OCI-LY3 (cell line): ENCODE measurements around the gene VPS26B.

Experiments
- H2AFZ ChIP-seq: fragments of 200-600, 300-600 bp; shearing (Covaris generic); 2 replicates; pipeline ENCODE4 v1.6.0; 2014; ENCODE audit warnings: antibody characterized with exemption, low read depth, low read length
- H3K27ac ChIP-seq: fragments of 200-600, 300-600 bp; sonication (generic); 2 replicates; pipeline ENCODE4 v1.5.1; 2014; ENCODE audit warnings: mild to moderate bottlenecking, low read length, moderate library complexity, mixed read lengths
- H3K27me3 ChIP-seq: fragments of 200-600, 300-600 bp; sonication (generic); 2 replicates; pipeline ENCODE4 v1.6.1; 2014; ENCODE audit warnings: low read depth, low read length, mixed read lengths
- H3K36me3 ChIP-seq: fragments of 200-600, 300-600 bp; sonication (generic); replicated peaks from 2 replicates; pipeline ENCODE3; 2014; ENCODE audit warnings: low read depth, low read length, mixed read lengths
- H3K4me1 ChIP-seq: fragments of 300-600, 200-600 bp; sonication (generic); 2 replicates; pipeline ENCODE4 v1.6.1; 2014; ENCODE audit warnings: low read length, mixed read lengths
- H3K4me2 ChIP-seq: fragments of 200-600, 300-600 bp; sonication (generic); 2 replicates; pipeline ENCODE4 v1.6.1; 2014; ENCODE audit warnings: low read length, mixed read lengths
- H3K4me3 ChIP-seq: fragments of 300-600, 200-600 bp; sonication (generic); 2 replicates; pipeline ENCODE4 v1.5.1; 2014; ENCODE audit warnings: antibody characterized with exemption, mild to moderate bottlenecking, low read length, moderate library complexity
- H3K79me2 ChIP-seq: fragments of 300-600, 200-600 bp; shearing (Covaris generic); 2 replicates; pipeline ENCODE4 v1.6.1; 2014; ENCODE audit warnings: mild to moderate bottlenecking, low read length, mixed read lengths
- H3K9ac ChIP-seq: fragments of 300-600, 200-600 bp; shearing (Covaris generic); 2 replicates; pipeline ENCODE4 v1.6.0; 2014; ENCODE audit warnings: mild to moderate bottlenecking, low read length, moderate library complexity
- H3K9me3 ChIP-seq: fragments of 200-600, 300-600 bp; shearing (Covaris generic); 2 replicates; pipeline ENCODE4 v1.6.1; 2014; ENCODE audit warnings: low read length, mixed read lengths; ENCODE audit not compliant: insufficient read depth
- H4K20me1 ChIP-seq: fragments of 200-600, 300-600 bp; sonication (generic); 2 replicates; pipeline ENCODE4 v1.6.1; 2016; ENCODE audit warnings: low read length, mixed read lengths; ENCODE audit not compliant: insufficient read depth
- CTCF ChIP-seq: fragments of 200-600, 300-600 bp; sonication (generic); IDR thresholded peaks from 2 replicates; pipeline ENCODE4 v1.5.1; 2014; ENCODE audit warnings: antibody characterized with exemption, low read length, low read depth
- EZH2phosphoT487 ChIP-seq: fragments of 200-600 bp; shearing (Covaris generic); IDR thresholded peaks from 2 replicates; pipeline ENCODE4 v1.6.1; 2018; ENCODE audit warnings: antibody characterized with exemption, mixed run types, low read depth

Gene VPS26B

DNA sequence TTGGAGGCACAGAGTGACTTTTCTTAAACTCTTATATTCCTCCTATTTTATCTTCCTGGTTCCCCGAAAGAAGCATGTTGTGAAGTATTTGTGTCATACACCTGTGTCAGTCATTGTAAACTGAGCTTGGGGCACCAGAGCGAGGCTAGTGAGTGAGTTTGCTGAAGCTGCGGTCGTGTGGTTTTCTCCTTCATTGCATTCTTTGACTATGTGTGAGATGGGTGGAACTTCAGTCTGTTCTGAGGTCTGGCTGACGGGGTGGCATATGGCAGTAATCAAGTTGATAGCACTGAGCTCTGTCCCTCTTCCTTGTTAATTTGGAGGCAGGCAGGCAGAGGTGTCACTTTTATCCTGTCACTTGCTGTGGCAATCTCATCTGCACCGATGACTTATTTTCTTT lies 4.2 kb downstream of the VPS26B start:
- no peak overlapping the region for H3K9ac ChIP-seq
- no peak for TF ChIP-seq EZH2phosphoT487
- no peak for TF ChIP-seq CTCF
- H3K36me3 ChIP-seq: peaks cover 21% of the 10 kb centered on the region
- no peak overlapping the region for H2AFZ ChIP-seq
- peaks cover 24% of the 10 kb centered on the region for H3K4me1 ChIP-seq
- no peaks in the 10 kb centered on the region for H3K9me3 ChIP-seq
- H3K79me2 ChIP-seq: peaks cover 46% of the 10 kb centered on the region
- no peak overlapping the region for H3K4me3 ChIP-seq
- H3K27ac ChIP-seq: no peak overlapping the region
- peaks cover 77% of the 10 kb centered on the region for H4K20me1 ChIP-seq
- H3K4me2 ChIP-seq: peak overlapping the region; percentile 5; the same call in 1 of the 2 replicates
- H3K27me3 ChIP-seq: peaks cover 20% of the 10 kb centered on the region

DNA sequence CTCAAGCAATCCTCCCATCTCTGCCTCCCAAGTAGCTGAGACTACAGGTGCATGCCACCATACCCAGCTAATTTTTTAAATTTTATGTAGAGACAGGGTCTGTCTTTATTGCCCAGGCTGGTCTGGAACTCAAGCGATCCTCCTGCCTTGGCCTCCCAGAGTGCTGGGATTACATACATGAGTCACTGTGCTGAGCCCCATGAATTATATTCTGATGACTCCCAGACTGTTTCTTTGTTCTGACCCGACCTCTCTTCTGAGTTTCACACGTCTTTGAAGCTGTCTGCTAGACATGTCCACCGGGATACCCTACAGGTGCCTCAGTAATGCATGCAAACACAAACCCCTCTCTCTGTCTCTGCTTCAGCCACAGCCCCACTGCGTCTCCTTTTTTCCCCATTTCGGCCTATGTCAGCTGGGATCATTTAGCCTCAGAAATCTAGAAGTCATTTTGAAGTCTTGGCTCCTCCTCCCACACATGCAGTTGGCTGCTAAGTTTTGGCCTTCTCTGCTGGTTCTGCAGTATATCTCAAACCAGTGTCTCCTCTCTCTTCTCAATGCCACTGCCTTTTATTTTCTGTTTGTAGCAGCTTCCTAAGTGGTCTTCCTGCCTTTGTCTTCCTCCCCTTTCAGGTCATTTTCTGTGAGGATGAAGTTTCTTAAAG lies 4.8 kb downstream of the VPS26B start:
- H3K4me2 ChIP-seq: no peak overlapping the region
- H3K4me1 ChIP-seq: peaks cover 24% of the 10 kb centered on the region
- no peak overlapping the region for H3K9ac ChIP-seq
- no peaks in the 10 kb centered on the region for H3K9me3 ChIP-seq
- H2AFZ ChIP-seq: no peak overlapping the region
- no peak overlapping the region for H3K27ac ChIP-seq
- H3K79me2 ChIP-seq: peaks cover 44% of the 10 kb centered on the region
- H3K27me3 ChIP-seq: peaks cover 20% of the 10 kb centered on the region
- peaks cover 21% of the 10 kb centered on the region for H3K36me3 ChIP-seq
- H3K4me3 ChIP-seq: no peak overlapping the region
- no peak for TF ChIP-seq CTCF
- no peak for TF ChIP-seq EZH2phosphoT487
- H4K20me1 ChIP-seq: peaks cover 81% of the 10 kb centered on the region

DNA sequence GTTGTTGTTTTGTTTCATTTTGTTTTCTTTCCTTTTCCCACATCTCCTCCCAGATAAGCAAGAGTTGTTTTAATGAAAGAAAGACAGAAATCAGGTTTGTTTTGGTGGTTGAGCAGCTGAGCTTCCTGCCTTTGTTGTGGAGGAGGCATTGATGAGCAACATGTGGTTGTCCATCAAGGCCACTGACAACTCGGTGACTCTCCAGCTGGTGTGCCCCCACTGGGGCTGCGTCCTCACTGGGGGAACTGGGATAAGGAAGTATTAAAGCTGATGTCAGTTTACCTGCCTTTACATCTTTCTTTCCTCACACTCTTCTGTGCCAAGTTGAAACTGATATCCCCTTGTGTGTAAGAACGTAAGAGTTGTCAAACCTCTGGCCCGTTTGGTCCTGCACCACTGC lies 5.9 kb downstream of the VPS26B start:
- Histone ChIP-seq H2AFZ (no peak overlapping the region), H3K4me2 (no peak overlapping the region), H3K9me3 (no peaks in the 10 kb centered on the region), H3K9ac (no peak overlapping the region), H4K20me1 (peaks cover 82% of the 10 kb centered on the region), H3K4me1 (peaks cover 24% of the 10 kb centered on the region), H3K27ac (no peak overlapping the region), H3K36me3 (peaks cover 21% of the 10 kb centered on the region), H3K79me2 (peaks cover 39% of the 10 kb centered on the region), H3K27me3 (peaks cover 20% of the 10 kb centered on the region), H3K4me3 (no peak overlapping the region)
- TF ChIP-seq CTCF (no peak), EZH2phosphoT487 (no peak)

- TF ChIP-seq CTCF (no peak), EZH2phosphoT487 (no peak)
- Histone ChIP-seq H3K9me3 (no peaks in the 10 kb centered on the region), H3K79me2 (peaks cover 26% of the 10 kb centered on the region), H4K20me1 (peaks cover 64% of the 10 kb centered on the region), H3K4me1 (peaks cover 15% of the 10 kb centered on the region), H3K4me3 (no peak overlapping the region), H3K27ac (no peak overlapping the region), H3K36me3 (peaks cover 18% of the 10 kb centered on the region), H2AFZ (no peak overlapping the region), H3K9ac (no peak overlapping the region), H3K27me3 (peaks cover 13% of the 10 kb centered on the region), H3K4me2 (no peak overlapping the region)
These were observed 7.6 kb downstream of the VPS26B start for GRCh38 chr11:134231958-134232659.
